NCI-H2081 treated with DMSO at 0.1 percent for 48 hours (cell line): ENCODE results near the gene CCNI2.

Experiments
- DNase-seq: peaks from one replicate; lab custom pipeline; 2025; lab: John Stamatoyannopoulos, UW

CCNI2 gene

GRCh38 chr5:132750471-132751230 is 3.4 kb downstream of the CCNI2 start:
- DNase-seq = no peak

- no peak for DNase-seq
These were observed 4.2 kb downstream of the CCNI2 start for GRCh38 chr5:132751444-132751843.

- no peak for DNase-seq
These were observed 4.8 kb downstream of the CCNI2 start for GRCh38 chr5:132751971-132752580.

- DNase-seq = no peak
These were observed 5.4 kb downstream of the CCNI2 start for GRCh38 chr5:132752581-132753125.

- DNase-seq = no peak
These were observed 6.1 kb downstream of the CCNI2 start for GRCh38 chr5:132753135-132753987.

GRCh38 chr5:132754111-132754510 is 6.9 kb downstream of the CCNI2 start:
- no peak for DNase-seq

GRCh38 chr5:132754947-132755346 is 7.7 kb downstream of the CCNI2 start:
- no peak for DNase-seq

- no peak for DNase-seq
These were observed 9.3 kb downstream of the CCNI2 start for GRCh38 chr5:132756542-132756941.

GRCh38 chr5:132758451-132758850 is 11.2 kb downstream of the CCNI2 start:
- no peak for DNase-seq

GRCh38 chr5:132759114-132760048 is 12.2 kb downstream of the CCNI2 start:
- no peak for DNase-seq

- DNase-seq = no peak
These were observed 12.8 kb downstream of the CCNI2 start for GRCh38 chr5:132760049-132760420.

- DNase-seq = no peak
These were observed 13.5 kb downstream of the CCNI2 start for GRCh38 chr5:132760601-132761317.

GRCh38 chr5:132761321-132762240 is 14.4 kb downstream of the CCNI2 start:
- no peak for DNase-seq

- DNase-seq = no peak
These were observed 15.2 kb downstream of the CCNI2 start for GRCh38 chr5:132762246-132763000.

- no peak for DNase-seq
These were observed 16.2 kb downstream of the CCNI2 start for GRCh38 chr5:132763181-132764036.

- DNase-seq = no peak
These were observed 16.8 kb downstream of the CCNI2 start for GRCh38 chr5:132764051-132764450.

- no peak for DNase-seq
These were observed 17.5 kb downstream of the CCNI2 start for GRCh38 chr5:132764671-132765238.
